Ureter (tissue), 1 donor: ENCODE data around the gene GPC5. TPM values are rescaled to one million over a fixed set of nuclear protein-coding genes. Genes with fewer than 3 reads are reported as not detected.
"Not testable (repeated sequence)": the region's sequence is repeated elsewhere in the genome, so short reads cannot be mapped to it uniquely, and the experiment has no call there.

Experiments
- DNase-seq: peaks from one replicate; pipeline ENCODE4 v3.0.0-alpha.2; 2020; ENCODE audit warnings: low spot score
- total RNA-seq: library from RNA; stranded (reverse); gene quantifications from one replicate; pipeline ENCODE4 v1.2.4, GENCODE V29; 2023
- donor health status: DM: yes; HTN: yes; CAD: no.

The GPC5 gene
- total RNA-seq, 1 donor from 2014 or later: 0.39 TPM

DNA sequence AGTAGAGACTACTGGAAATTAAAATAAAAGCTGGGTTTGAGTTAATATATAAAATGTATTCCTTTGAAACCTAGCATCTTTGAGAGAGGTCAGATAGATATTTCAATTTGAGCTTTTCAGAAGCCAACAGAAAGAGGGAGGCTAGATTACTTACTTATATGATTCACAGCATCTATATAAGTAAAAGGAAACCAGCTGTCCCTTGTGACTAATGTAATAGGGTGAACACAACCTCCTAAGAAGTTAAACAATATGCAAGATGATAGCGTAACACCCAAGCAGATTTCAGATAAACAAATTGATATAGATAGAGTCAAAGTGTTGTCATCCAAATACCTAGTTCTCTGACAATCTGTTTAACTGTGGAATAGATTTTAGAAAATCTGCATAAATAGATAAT, 1434.7 kb downstream of the GPC5 start:
- DNase-seq: no peak

GRCh38 chr13:92836171-92836570, 1437.8 kb downstream of the GPC5 start:
- DNase-seq: no peak

GRCh38 chr13:92838786-92839185, 1440.4 kb downstream of the GPC5 start:
- no peak for DNase-seq

GRCh38 chr13:92842145-92842544, 1443.7 kb downstream of the GPC5 start:
- DNase-seq: no peak

DNA sequence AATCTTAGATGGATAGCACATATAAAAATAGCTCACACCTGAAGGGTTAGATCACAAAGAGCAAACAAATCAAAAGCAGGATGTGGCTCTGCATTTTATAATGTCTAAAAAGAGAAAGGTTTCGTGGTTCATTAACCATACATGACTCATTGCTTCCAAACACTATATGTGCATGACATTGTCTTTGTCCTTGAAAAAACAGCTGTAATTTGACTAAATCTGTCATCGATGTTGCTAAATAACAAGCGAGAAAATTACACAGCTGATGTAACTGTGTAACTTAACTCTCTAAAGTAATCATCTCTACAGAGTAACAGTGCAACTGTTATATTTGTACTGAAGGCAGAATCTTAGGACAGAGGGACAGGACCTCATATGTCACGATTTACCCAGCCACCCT, 1445.1 kb downstream of the GPC5 start:
- DNase-seq: no peak

DNA sequence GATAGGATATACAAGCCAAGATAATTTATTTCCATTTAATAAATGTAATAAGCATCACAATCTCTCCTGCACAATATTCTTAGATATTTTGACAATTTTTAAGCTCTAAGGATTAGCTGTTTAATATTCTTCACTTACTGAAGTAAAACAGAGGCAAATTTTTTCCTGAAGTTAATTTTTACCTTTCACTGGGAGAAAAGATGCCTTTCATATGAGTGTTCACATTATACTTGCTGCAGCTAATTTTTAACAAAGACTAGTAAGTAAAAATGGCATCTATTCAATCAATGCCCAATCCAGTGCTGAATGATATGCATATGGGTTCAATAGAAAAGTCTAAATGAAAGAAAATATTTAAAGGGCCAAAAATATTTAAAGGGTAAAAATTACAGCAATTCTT, 1451.0 kb downstream of the GPC5 start:
- no peak for DNase-seq

DNA sequence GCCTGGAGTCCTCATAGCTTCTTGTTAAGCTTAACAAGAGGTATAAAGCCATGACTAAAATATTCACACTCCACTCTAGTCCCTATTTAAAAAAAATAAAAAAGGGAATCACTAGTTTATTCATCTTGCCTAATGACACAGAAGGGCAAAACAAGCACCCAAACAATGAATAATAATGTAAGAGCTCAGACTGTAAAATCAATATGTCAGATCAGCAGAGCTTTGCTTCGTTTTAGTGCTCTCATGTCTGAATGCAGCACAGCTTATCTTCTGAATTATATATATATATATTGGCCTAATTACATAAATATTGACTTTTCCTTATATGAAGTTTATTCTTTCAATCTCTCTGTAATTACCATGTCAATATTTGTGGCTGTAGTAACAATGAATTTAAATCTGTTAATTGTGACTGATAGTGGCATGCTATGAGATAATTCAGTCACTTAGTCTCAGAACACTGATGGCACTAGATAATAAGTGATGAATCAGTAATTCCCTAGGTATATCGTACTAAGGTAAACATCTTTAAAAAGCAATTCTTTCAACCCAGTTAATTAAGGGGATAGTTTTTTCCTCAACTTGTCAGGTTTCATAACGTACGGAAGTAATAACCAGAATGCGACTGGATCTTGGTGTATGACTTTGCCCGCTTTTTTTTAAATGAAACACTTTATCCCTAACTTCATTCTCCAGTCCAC, 1466.3 kb downstream of the GPC5 start:
- DNase-seq: no peak

- DNase-seq: no peak
Observed at GRCh38 chr13:92873029-92873428, 1474.6 kb downstream of the GPC5 start.

GRCh38 chr13:92886535-92887077, 1488.2 kb downstream of the GPC5 start:
- DNase-seq: no peak

DNA sequence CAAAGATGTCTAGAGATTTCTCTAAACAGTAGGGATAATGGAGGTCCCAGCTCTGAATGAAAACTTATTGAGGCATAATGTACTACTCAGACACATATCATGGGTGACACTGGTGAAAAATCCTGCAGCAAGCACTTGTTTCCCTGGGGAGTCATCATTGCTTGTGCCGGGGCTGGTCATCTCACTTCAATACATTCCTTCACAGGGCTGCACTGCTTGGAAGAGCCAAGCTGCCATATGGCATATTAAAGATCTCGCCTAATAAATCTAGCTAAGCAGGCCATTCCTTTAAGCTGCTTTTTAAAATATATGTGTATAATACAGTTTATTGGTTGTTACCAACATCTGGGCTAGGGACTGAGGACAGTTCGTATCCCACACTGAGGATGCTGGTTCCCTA, 1496.0 kb downstream of the GPC5 start:
- no peak for DNase-seq

DNA sequence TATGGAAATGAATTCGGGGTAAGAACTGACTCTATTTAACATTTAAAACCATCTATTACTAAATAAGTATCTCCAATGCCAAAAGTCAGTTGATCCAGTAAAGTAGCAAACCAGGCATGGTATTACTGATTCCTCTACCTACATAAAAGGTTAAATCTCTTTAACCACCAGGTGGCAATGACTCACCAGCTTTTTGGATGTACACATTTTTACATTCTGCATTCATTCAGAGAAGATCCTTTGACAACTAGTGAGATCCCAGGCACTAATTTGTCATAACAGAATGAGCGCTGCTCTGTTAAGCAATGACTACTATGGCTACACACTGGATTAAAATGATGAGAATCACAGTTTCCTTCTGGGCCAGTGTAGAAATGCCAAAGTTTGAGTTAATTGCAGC, 1498.4 kb downstream of the GPC5 start:
- no peak for DNase-seq

GRCh38 chr13:92898946-92899345, 1500.5 kb downstream of the GPC5 start:
- DNase-seq: not testable (repeated sequence)

GRCh38 chr13:92900446-92900845, 1502.0 kb downstream of the GPC5 start:
- DNase-seq: no peak

DNA sequence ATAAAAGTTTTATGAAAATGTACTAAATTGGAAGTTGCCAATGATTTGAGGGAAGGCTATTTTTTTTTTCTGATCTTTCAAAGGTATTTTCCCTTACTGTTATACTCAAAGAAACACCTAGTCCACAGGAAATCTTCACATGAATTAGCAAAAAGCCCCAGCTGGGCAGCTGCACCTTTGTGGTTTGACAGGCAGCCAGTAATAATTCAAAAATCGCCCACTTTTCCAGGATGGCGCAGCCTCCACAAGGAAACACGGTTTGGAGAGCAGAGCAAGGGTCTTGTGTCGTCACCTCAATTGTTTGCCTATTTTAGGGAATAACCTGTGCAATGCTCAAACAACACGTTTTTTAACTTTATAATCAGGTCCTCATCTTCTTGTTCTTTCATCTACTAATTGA, 1503.3 kb downstream of the GPC5 start:
- no peak for DNase-seq

- no peak for DNase-seq
Observed at GRCh38 chr13:92912629-92913028, 1514.2 kb downstream of the GPC5 start.

DNA sequence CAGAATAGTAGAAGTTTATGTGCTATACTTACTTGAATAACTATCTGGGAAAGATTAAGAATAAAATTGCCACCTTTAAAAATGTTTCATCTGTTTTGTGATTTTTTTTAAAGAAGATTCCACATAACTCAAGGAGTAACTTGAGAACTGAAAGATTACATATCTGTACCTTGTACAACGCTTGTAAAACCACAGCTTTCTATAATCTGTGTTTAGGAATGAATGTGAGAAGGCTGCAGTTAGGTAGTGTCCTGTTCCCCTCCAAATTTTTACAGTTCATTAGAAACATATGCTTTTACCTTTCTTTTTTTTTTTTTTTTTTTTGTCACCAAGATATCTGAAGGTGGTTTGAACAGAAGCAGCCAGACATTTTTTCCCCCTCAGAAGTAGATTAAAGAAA, 1515.4 kb downstream of the GPC5 start:
- no peak for DNase-seq

Other genes with a start within 250 kb of the GPC5 start
- gene MIR17HG, start 50.9 kb upstream of the GPC5 start, total RNA-seq: 4.2 TPM